ENCODE results near the gene MGME1. TPM values are rescaled to one million over a fixed set of nuclear protein-coding genes. Genes with fewer than 3 reads are reported as not detected.

The MGME1 gene
- total RNA-seq, 3 donors from 2014 or later = 10.9 to 25.9 (median 22.3) TPM

DNA sequence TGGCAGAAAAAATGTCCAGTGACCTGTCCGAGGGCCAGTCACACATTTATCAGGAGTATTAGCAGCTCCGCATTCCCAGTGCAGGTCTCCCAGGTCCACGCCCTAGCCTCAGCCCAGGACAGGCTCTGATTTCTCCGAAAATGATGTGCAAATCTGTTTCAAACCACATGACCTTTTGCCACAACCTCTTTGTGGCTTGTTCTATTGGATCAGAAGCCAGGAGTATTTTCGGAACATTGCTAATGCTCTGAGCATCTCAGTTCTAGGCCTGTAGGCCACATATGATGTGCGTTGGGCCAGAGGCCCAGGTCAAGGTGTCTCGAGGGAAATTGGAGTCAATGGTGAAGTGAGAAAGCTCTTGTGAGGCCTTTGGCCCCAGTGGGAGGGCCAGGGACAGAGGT is 40.6 kb upstream of the MGME1 start:
- Histone ChIP-seq H3K4me1 (ENCODE audit: low read depth) (peaks cover 51% of the 10 kb centered on the region), H3K36me3 (ENCODE audit: low read depth) (no peaks in the 10 kb centered on the region), H3K4me3 (no peak overlapping the region), H3K9me3 (no peaks in the 10 kb centered on the region)
- intact Hi-C loops (cut with DNase I, micrococcal nuclease) = no loop called here
- ATAC-seq (peak; percentile 1), DNase-seq (no peak)
- TF ChIP-seq, protein P1, sequence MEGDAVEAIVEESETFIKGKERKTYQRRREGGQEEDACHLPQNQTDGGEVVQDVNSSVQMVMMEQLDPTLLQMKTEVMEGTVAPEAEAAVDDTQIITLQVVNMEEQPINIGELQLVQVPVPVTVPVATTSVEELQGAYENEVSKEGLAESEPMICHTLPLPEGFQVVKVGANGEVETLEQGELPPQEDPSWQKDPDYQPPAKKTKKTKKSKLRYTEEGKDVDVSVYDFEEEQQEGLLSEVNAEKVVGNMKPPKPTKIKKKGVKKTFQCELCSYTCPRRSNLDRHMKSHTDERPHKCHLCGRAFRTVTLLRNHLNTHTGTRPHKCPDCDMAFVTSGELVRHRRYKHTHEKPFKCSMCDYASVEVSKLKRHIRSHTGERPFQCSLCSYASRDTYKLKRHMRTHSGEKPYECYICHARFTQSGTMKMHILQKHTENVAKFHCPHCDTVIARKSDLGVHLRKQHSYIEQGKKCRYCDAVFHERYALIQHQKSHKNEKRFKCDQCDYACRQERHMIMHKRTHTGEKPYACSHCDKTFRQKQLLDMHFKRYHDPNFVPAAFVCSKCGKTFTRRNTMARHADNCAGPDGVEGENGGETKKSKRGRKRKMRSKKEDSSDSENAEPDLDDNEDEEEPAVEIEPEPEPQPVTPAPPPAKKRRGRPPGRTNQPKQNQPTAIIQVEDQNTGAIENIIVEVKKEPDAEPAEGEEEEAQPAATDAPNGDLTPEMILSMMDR (IDR thresholded peaks at IDR 0.05) = no peak

DNA sequence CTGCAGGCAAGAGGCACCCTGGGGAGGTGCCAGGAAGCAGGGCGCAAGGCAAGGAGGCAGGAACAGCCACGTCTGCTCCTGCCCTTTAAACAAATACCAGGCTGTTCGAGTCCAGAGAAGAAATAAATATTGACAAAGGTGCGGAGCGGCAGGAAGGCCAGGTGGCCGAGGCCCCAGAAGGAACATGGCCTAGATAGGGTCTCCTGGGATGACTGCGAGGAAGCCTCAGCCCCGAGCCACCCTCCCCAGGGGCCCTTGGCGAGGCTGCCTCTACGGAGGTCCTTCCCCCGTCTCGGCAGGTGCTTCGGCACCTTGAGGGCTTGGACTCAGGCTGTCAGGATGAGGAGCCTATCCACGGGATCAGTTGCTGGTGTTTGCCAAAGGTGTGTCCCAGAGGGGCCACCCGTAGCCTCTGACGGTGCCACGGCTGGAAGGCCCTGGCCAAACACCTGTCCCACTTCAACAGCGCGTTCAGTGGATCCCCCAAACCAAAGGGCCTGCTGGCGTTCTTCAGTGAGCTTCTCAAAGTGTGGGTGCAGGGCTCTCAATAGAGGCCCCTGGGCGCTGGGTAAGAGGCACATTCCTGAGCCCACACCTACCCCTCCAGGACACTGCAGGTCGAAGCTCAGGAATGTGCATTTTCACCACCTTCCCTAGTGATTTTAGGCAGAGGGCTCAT is 40.0 kb upstream of the MGME1 start:
- Histone ChIP-seq H3K4me3 (no peak overlapping the region), H3K9me3 (no peaks in the 10 kb centered on the region), H3K4me1 (ENCODE audit: low read depth) (peaks cover 51% of the 10 kb centered on the region), H3K36me3 (ENCODE audit: low read depth) (no peaks in the 10 kb centered on the region)
- intact Hi-C loops (cut with DNase I, micrococcal nuclease) = no loop called here
- DNase-seq (peak; percentile 76 to 83 (median 80)), ATAC-seq (peak; percentile 78)
- TF ChIP-seq, protein P1 (IDR thresholded peaks at IDR 0.05) = no peak

DNA sequence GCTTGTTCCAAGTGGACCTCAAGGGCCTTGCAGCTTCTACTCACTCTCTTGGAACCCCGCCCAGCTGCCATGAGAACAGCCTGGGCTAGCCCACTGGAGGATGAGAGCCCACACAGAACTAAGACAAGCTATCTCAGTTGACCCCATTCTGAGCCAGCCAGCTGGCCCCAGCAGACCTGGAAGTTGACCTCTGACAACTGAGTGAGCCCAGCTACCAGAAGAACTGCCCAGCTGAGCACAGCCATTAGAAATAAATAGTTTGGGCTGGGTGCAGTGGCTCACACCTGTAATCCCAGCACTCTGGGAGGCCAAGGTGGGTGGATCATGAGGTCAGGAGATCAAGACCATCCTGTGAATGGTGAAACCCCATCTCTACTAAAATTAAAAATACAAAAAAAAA is 37.3 kb upstream of the MGME1 start:
- no peak for DNase-seq
- Histone ChIP-seq H3K9me3 (no peaks in the 10 kb centered on the region), H3K4me3 (no peak overlapping the region), H3K36me3 (ENCODE audit: low read depth) (no peaks in the 10 kb centered on the region), H3K4me1 (ENCODE audit: low read depth) (peaks cover 31% of the 10 kb centered on the region)
- TF ChIP-seq, protein P1 (IDR thresholded peaks at IDR 0.05) = no peak
- no peak for ATAC-seq
- intact Hi-C loops (cut with DNase I, micrococcal nuclease) = no loop called here

DNA sequence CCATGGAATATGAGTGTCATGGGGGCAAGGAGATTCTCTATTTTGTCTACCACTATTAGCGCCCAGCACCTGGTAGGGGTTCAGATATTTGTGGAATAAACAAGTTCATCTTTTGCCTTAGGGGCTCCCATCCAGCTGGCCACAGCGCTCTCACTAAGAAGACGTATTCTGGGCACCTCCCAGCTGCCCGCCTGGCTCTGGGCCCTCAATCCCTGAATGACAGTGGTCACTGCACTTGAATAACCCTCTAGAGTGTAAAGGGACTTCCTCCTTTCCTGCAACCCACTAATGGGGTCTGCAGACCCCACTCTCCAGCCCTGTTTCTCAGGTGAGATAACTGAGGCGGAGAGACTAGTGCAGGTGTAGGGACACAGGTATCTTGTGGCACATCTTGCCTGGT is 36.4 kb upstream of the MGME1 start:
- DNase-seq = no peak
- intact Hi-C loops (cut with DNase I, micrococcal nuclease) = no loop called here
- TF ChIP-seq, protein P1 (IDR thresholded peaks at IDR 0.05) = no peak

DNA sequence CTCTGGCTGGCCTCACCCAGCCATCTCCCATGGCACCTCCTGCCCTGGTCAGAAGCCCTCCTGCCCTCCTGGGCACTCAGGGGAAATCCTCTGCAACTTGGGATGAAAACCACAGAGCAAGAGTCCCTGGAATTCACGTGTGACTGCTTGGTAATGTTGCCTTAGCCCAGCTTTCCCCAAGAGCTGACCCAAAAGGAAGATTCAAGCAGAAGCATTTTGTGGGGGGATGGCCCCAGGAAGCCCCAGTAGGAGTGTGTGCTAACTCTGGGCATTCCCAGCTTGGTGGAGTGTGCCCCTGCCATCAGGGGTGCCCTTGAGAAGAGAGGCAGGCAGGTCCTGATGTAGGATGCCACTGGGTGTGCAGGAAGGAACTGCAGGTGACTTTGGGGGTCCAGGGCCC is 35.7 kb upstream of the MGME1 start:
- DNase-seq (no peak), ATAC-seq (no peak)
- H3K4me1 ChIP-seq (ENCODE audit: low read depth) = peaks cover 30% of the 10 kb centered on the region
- intact Hi-C loops (cut with DNase I, micrococcal nuclease) = no loop called here
- no peak overlapping the region for H3K4me3 ChIP-seq
- H3K36me3 ChIP-seq (ENCODE audit: low read depth) = no peaks in the 10 kb centered on the region
- H3K9me3 ChIP-seq = no peaks in the 10 kb centered on the region
- TF ChIP-seq, protein P1 (IDR thresholded peaks at IDR 0.05) = no peak

More for the DNA sequence above, 36.4 kb upstream of the MGME1 start:
- H3K9me3 ChIP-seq = no peaks in the 10 kb centered on the region
- H3K4me3 ChIP-seq = no peak overlapping the region
- peaks cover 32% of the 10 kb centered on the region for H3K4me1 ChIP-seq (ENCODE audit: low read depth)
- no peak for ATAC-seq
- no peaks in the 10 kb centered on the region for H3K36me3 ChIP-seq (ENCODE audit: low read depth)

Data from mucosa of descending colon (tissue), 3 donors.